Measurements from ENCODE around the gene DYNLRB1. TPM values are rescaled to one million over a fixed set of nuclear protein-coding genes. Genes with fewer than 3 reads are reported as not detected.
A peak's percentile ranks its signal among the peaks of the same experiment; 100 is the strongest.

The DYNLRB1 gene
- total RNA-seq (100 to 1,000 TPM in 2 of 5 donors, 10 to 100 TPM in 3; 17.3 to 171 (median 98.0) TPM), polyA plus RNA-seq (100 to 1,000 TPM; 208 to 224 (median 220) TPM)
- long read RNA-seq, donor 1, transcript DYNLRB1-202 (4 exons, 675 nt), result major isoform, 23 of 29 reads
- long read RNA-seq, donor 1, partial matches to known transcripts, result 6 of 29 reads
- long read RNA-seq, donor 1, other reads (novel, unspliced or antisense), result 0 of 29 reads
- long read RNA-seq, donor 2, transcript DYNLRB1-202 (4 exons, 675 nt), result major isoform, 26 of 26 reads
- long read RNA-seq, donor 2, partial matches to known transcripts, result 0 of 26 reads
- long read RNA-seq, donor 2, other reads (novel, unspliced or antisense), result 0 of 26 reads
- long read RNA-seq, donor 3, transcript DYNLRB1-202 (4 exons, 675 nt), result major isoform, 22 of 22 reads
- long read RNA-seq, donor 3, partial matches to known transcripts, result 0 of 22 reads
- long read RNA-seq, donor 3, other reads (novel, unspliced or antisense), result 0 of 22 reads
- long read RNA-seq, donor 4, transcript DYNLRB1-202 (4 exons, 675 nt), result major isoform, 9 of 9 reads
- long read RNA-seq, donor 4, partial matches to known transcripts, result 0 of 9 reads
- long read RNA-seq, donor 4, other reads (novel, unspliced or antisense), result 0 of 9 reads
- long read RNA-seq, donor 5, transcript DYNLRB1-202 (4 exons, 675 nt), result major isoform, 47 of 58 reads
- long read RNA-seq, donor 5, partial matches to known transcripts, result 11 of 58 reads
- long read RNA-seq, donor 5, other reads (novel, unspliced or antisense), result 0 of 58 reads
- long read RNA-seq, donor 6, transcript DYNLRB1-202 (4 exons, 675 nt), result major isoform, 68 of 87 reads
- long read RNA-seq, donor 6, partial matches to known transcripts, result 18 of 87 reads
- long read RNA-seq, donor 6, other reads (novel, unspliced or antisense), result 0 of 87 reads
- long read RNA-seq, donor 7, transcript DYNLRB1-202 (4 exons, 675 nt), result major isoform, 74 of 117 reads
- long read RNA-seq, donor 7, partial matches to known transcripts, result 43 of 117 reads
- long read RNA-seq, donor 7, other reads (novel, unspliced or antisense), result 0 of 117 reads
- long read RNA-seq, donor 8, transcript DYNLRB1-202 (4 exons, 675 nt), result major isoform, 40 of 52 reads
- long read RNA-seq, donor 8, partial matches to known transcripts, result 12 of 52 reads
- long read RNA-seq, donor 8, other reads (novel, unspliced or antisense), result 0 of 52 reads
- long read RNA-seq, donor 9, transcript DYNLRB1-202 (4 exons, 675 nt), result major isoform, 38 of 85 reads
- long read RNA-seq, donor 9, partial matches to known transcripts, result 46 of 85 reads
- long read RNA-seq, donor 9, other reads (novel, unspliced or antisense), result 0 of 85 reads
- long read RNA-seq, donor 10, transcript DYNLRB1-202 (4 exons, 675 nt), result major isoform, 23 of 28 reads
- long read RNA-seq, donor 10, partial matches to known transcripts, result 5 of 28 reads
- long read RNA-seq, donor 10, other reads (novel, unspliced or antisense), result 0 of 28 reads

GRCh38 chr20:34516247-34517113 is at the start of gene DYNLRB1:
Gene DYNLRB1, plus strand, starts transcription at chr20:34516422. Its CDS starts 37 bp downstream, at chr20:34516459.
- intact Hi-C loops (cut with DNase I; ENCODE audit: low total_unique reads), result no loop called here
- peaks cover 13 to 63% (median 42%) of the 10 kb centered on the region in 4 donors for H3K4me1 ChIP-seq
- H3K27ac ChIP-seq, result peak within 1 kb of the TSS; percentile 88 to 96 (median 95)
- H3K9me3 ChIP-seq, result no peaks in the 10 kb centered on the region
- 0 to 1% (median 0%) methylated on average over 27 to 59 of the region's 59 CpGs for WGBS, 5 donors
- H3K36me3 ChIP-seq, result peaks cover 0 to 33% (median 24%) of the 10 kb centered on the region in 4 donors
- no peaks in the 10 kb centered on the region for H3K27me3 ChIP-seq
- DNase-seq, result peak; percentile 98
- TF ChIP-seq EP300 (IDR thresholded peaks at IDR 0.05) (no peak), POLR2A (IDR thresholded peaks at IDR 0.05) (peak in 2 of 4 donors; percentile 52 to 64), POLR2AphosphoS5 (IDR thresholded peaks at IDR 0.05) (peak; percentile 60 to 95 (median 94)), CTCF (IDR thresholded peaks at IDR 0.05) (no peak)
- peak within 1 kb of the TSS; percentile 71 to 79 (median 76) for H3K4me3 ChIP-seq

- H3K9me3 ChIP-seq, result no peaks in the 10 kb centered on the region
- 60 to 88% (median 75%) methylated on average over 1 of the region's 1 CpG for WGBS, 5 donors
- H3K4me1 ChIP-seq, result peaks cover 0 to 11% (median 7%) of the 10 kb centered on the region in 4 donors
- no peak for TF ChIP-seq CTCF (IDR thresholded peaks at IDR 0.05)
- TF ChIP-seq POLR2AphosphoS5 (IDR thresholded peaks at IDR 0.05), result no peak
- no peak for TF ChIP-seq POLR2A (IDR thresholded peaks at IDR 0.05)
- no peak for TF ChIP-seq EP300 (IDR thresholded peaks at IDR 0.05)
- DNase-seq, result no peak
- H3K27me3 ChIP-seq, result no peaks in the 10 kb centered on the region
- H3K27ac ChIP-seq, result no peak overlapping the region
- H3K4me3 ChIP-seq, result no peak overlapping the region
- intact Hi-C loops (cut with DNase I; ENCODE audit: low total_unique reads), result no loop called here
- H3K36me3 ChIP-seq, result peaks cover 11 to 84% (median 69%) of the 10 kb centered on the region in 4 donors
Measured at GRCh38 chr20:34468951-34469350, 47.3 kb upstream of the DYNLRB1 start.

- H3K9me3 ChIP-seq, result no peaks in the 10 kb centered on the region
- peaks cover 11 to 77% (median 61%) of the 10 kb centered on the region in 4 donors for H3K36me3 ChIP-seq
- TF ChIP-seq POLR2AphosphoS5 (IDR thresholded peaks at IDR 0.05) (no peak), CTCF (IDR thresholded peaks at IDR 0.05) (no peak), EP300 (IDR thresholded peaks at IDR 0.05) (no peak), POLR2A (IDR thresholded peaks at IDR 0.05) (no peak)
- intact Hi-C loops (cut with DNase I; ENCODE audit: low total_unique reads), result no loop called here
- peaks cover 4 to 20% (median 10%) of the 10 kb centered on the region in 4 donors for H3K4me1 ChIP-seq
- no peaks in the 10 kb centered on the region for H3K27me3 ChIP-seq
- no peak overlapping the region for H3K4me3 ChIP-seq
- 68 to 81% (median 78%) methylated on average over 6 of the region's 6 CpGs for WGBS, 5 donors
- H3K27ac ChIP-seq, result no peak overlapping the region
- DNase-seq, result no peak
Measured at GRCh38 chr20:34472246-34472925, 43.8 kb upstream of the DYNLRB1 start.
